ENCODE results near the gene PGBD1. TPM values are rescaled to one million over a fixed set of nuclear protein-coding genes. Genes with fewer than 3 reads are reported as not detected.

The PGBD1 gene
- total RNA-seq, 4 donors from 2014 or later, result 5.8 to 8.7 (median 7.1) TPM

DNA sequence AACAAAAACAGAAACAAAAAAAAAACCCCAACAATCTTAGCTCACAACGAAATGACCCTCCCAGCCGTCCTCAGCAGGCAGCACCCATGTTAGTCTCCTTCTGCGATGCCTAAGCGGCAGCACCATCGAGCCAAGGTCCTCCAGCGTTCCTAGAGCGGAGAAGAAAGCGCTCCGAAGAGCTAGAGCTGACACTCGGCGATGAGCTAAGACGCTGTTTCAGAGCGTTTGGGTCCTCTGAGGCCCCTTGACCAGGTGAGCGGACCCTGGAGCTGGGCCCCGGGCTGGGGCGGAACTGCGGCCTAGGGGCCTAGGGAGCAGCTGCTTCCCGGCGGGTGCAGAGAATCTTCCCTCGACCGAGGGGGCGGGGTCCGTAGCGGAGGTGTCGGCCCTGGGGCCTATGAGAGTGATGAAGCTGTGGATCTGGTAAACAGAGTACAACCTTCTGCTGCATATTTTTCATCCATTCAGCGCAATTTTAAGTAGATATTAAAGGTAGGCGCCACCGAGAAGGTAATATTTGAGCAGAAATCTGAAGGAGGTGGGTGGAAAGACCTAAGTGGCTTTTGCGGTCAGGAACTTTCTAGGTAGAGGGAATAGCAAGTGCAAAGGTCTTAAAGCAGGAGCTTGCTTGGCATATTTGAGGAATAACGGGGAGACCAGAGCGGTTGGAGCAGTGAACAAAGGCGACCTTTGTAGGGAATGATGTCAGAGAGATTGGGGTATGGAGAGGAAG, 14.2 kb upstream of the PGBD1 start, which contains the start of gene ZSCAN26:
TSS of gene ZSCAN26 (plus strand) at position 182 of the 733 bp plus-strand sequence. CDS start 4,777 bp downstream, outside the sequence.
- intact Hi-C loops (cut with DNase I), result loop anchor here (5.0 kb wide), 2 partner anchors 85 to 125 kb away; partner anchors contain the start of gene ZKSCAN8
- Histone ChIP-seq H3K36me3 (peaks cover 0 to 11% (median 5%) of the 10 kb centered on the region in 4 donors), H3K9me3 (no peaks in the 10 kb centered on the region), H3K4me1 (peaks cover 17 to 32% (median 29%) of the 10 kb centered on the region in 4 donors), H3K4me3 (peak within 1 kb of the TSS; percentile 70 to 83 (median 74)), H3K27ac (replicated peaks in 1 of 4) (peak within 1 kb of the TSS; percentile 84 to 89 (median 86)), H3K27me3 (no peaks in the 10 kb centered on the region)
- WGBS, result under 1% methylated on average over 24 of the region's 32 CpGs
- peak; percentile 93 for DNase-seq (ENCODE audit: extremely low spot score)
- TF ChIP-seq POLR2AphosphoS5 (IDR thresholded peaks at IDR 0.05) (peak; percentile 75 to 83), EP300 (IDR thresholded peaks at IDR 0.05) (no peak), POLR2A (IDR thresholded peaks at IDR 0.05; ENCODE audit: low read depth) (no peak)
- TF ChIP-seq, protein P1, sequence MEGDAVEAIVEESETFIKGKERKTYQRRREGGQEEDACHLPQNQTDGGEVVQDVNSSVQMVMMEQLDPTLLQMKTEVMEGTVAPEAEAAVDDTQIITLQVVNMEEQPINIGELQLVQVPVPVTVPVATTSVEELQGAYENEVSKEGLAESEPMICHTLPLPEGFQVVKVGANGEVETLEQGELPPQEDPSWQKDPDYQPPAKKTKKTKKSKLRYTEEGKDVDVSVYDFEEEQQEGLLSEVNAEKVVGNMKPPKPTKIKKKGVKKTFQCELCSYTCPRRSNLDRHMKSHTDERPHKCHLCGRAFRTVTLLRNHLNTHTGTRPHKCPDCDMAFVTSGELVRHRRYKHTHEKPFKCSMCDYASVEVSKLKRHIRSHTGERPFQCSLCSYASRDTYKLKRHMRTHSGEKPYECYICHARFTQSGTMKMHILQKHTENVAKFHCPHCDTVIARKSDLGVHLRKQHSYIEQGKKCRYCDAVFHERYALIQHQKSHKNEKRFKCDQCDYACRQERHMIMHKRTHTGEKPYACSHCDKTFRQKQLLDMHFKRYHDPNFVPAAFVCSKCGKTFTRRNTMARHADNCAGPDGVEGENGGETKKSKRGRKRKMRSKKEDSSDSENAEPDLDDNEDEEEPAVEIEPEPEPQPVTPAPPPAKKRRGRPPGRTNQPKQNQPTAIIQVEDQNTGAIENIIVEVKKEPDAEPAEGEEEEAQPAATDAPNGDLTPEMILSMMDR (IDR thresholded peaks at IDR 0.05), result no peak

DNA sequence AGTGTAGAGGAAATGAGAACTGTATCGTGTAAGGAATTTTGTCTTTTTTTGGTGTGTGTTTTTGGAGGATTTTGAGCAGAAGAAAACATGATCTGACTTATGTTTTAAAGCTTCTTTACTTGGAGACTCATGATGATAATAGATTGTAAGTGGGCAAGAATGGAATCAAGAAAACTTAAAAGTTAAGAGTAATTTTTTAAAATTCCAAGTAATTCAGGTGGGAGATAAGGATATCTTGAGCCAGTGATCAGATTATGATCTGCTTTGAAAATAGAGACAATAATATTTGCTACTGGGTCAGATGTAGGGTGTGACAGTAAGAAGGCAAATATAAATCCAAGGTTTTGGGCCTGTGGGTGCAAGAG, 13.7 kb upstream of the PGBD1 start:
- 0% methylated on average over 1 of the region's 1 CpG for WGBS
- Histone ChIP-seq H3K27ac (replicated peaks in 1 of 4) (peak overlapping the region; percentile 84 to 89 (median 86)), H3K36me3 (peaks cover 4 to 16% (median 11%) of the 10 kb centered on the region in 4 donors), H3K9me3 (no peaks in the 10 kb centered on the region), H3K27me3 (no peaks in the 10 kb centered on the region), H3K4me1 (peaks cover 17 to 32% (median 29%) of the 10 kb centered on the region in 4 donors), H3K4me3 (peak overlapping the region; percentile 70 to 83 (median 74))
- TF ChIP-seq POLR2A (IDR thresholded peaks at IDR 0.05; ENCODE audit: low read depth), result no peak
- TF ChIP-seq EP300 (IDR thresholded peaks at IDR 0.05), result no peak
- TF ChIP-seq POLR2AphosphoS5 (IDR thresholded peaks at IDR 0.05), result no peak
- TF ChIP-seq, protein P1 (IDR thresholded peaks at IDR 0.05), result no peak
- intact Hi-C loops (cut with DNase I), result loop anchor here (5.0 kb wide), 2 partner anchors 85 to 125 kb away; partner anchors contain the start of gene ZKSCAN8
- DNase-seq (ENCODE audit: extremely low spot score), result no peak

DNA sequence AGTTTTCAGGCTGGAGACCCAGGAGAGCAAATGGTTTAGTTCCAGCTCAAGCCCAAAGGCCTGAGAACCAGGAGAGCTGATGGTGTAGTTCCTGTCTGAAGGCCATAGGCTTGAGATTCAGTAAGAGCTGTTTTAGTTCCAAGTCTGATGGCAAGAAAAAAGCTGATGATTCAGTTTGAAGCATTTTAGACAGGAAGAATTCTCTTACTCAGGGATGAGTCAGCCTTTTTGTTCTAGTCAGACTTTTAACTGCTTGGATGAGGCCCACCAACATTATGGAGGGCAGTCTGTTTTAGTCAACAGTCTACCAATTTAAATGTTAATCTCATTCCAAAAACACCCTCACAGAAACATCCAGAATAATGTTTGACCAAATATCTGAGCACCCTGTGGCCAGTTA, 11.9 kb upstream of the PGBD1 start:
- no peak overlapping the region for H3K4me3 ChIP-seq
- H3K36me3 ChIP-seq, result peaks cover 10 to 35% (median 28%) of the 10 kb centered on the region in 4 donors
- H3K27me3 ChIP-seq, result no peaks in the 10 kb centered on the region
- no peak overlapping the region for H3K27ac ChIP-seq (replicated peaks in 1 of 4)
- TF ChIP-seq EP300 (IDR thresholded peaks at IDR 0.05) (no peak), POLR2A (IDR thresholded peaks at IDR 0.05; ENCODE audit: low read depth) (no peak), POLR2AphosphoS5 (IDR thresholded peaks at IDR 0.05) (no peak)
- TF ChIP-seq, protein P1 (IDR thresholded peaks at IDR 0.05), result no peak
- no peaks in the 10 kb centered on the region for H3K9me3 ChIP-seq
- H3K4me1 ChIP-seq, result peaks cover 17 to 32% (median 29%) of the 10 kb centered on the region in 4 donors
- no peak for DNase-seq (ENCODE audit: extremely low spot score)
- intact Hi-C loops (cut with DNase I), result loop anchor here (5.0 kb wide), 2 partner anchors 83 to 127 kb away; partner anchors contain the start of gene ZKSCAN8

DNA sequence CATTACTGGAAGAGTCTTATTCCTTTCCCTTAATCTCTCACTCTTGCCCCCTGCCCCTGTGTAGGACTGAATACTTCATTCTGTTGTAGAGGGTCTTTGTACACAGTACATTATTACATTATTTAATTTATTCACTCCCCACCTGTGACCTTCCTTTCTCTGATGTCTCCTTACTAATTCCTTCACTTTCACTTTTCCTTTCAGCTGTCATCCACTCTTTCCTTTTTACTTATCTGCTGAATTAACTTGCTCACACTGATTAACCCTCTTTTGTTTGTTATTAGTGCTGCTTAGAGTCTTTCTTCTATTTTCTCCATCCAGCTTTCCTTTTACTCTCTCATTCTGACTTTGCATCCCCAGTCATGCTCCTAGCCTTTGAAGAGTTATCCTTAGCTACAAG, 6.5 kb upstream of the PGBD1 start:
- H3K27me3 ChIP-seq, result no peaks in the 10 kb centered on the region
- intact Hi-C loops (cut with DNase I), result loop anchor here (5.0 kb wide), 1 partner anchor 82 kb away; no protein-coding TSS in a partner anchor
- H3K36me3 ChIP-seq, result peaks cover 29 to 68% (median 58%) of the 10 kb centered on the region in 4 donors
- H3K4me3 ChIP-seq, result no peak overlapping the region
- H3K9me3 ChIP-seq, result no peaks in the 10 kb centered on the region
- TF ChIP-seq POLR2A (IDR thresholded peaks at IDR 0.05; ENCODE audit: low read depth) (no peak), POLR2AphosphoS5 (IDR thresholded peaks at IDR 0.05) (no peak), EP300 (IDR thresholded peaks at IDR 0.05) (no peak)
- TF ChIP-seq, protein P1 (IDR thresholded peaks at IDR 0.05), result no peak
- no peak for DNase-seq (ENCODE audit: extremely low spot score)
- H3K27ac ChIP-seq (replicated peaks in 1 of 4), result no peak overlapping the region
- peaks cover 0 to under 1% (median under 1%) of the 10 kb centered on the region in 4 donors for H3K4me1 ChIP-seq
